GM08714 (cell line): ENCODE measurements around the gene CSHL1.

Source experiments
- H3K4me3 ChIP-seq: fragments of 200-500 bp; sonication (Bioruptor generic); 2 replicates; pipeline ENCODE4 v1.5.1; 2014; ENCODE audit warnings: mild to moderate bottlenecking, low read length, inconsistent platforms
- ZNF274 ChIP-seq: IDR thresholded peaks from 2 replicates; pipeline ENCODE4 v1.6.1; 2012; ENCODE audit warnings: mild to moderate bottlenecking, low read depth, low read length

CSHL1 gene

DNA sequence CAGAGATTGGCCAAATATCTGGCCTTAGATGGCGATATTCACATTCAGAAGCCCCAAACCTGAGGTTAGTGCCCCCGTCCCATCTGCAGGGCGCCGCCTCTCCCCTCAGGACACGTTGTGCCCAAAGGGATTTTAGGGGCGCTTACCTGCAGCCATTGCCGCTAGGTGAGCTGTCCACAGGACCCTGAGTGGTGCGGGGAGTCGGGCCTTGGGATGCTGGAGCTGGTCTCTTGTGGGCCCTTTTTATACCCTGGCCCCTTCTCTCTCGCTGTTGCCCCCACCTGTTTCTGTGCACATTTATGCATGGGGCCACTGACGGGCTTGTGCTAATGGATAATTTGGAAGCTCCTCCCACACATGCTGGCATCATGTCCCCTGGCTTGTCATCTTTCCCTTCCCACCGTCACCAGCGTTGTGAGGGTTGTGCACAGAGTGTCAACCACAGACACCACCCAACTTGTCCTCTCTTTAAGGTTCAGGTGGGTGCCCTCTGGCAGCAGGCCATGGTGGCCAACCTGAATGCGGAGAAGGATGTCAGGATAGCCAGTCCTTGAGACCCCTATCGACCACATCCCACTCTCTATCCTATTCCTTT lies at the start of gene CSHL1:
Gene CSHL1, minus strand, starts transcription at position 218 of the 595 bp plus-strand sequence. Its CDS starts 62 bp downstream, at position 156.
- no peak for TF ChIP-seq ZNF274
- H3K4me3 ChIP-seq, result no peak within 1 kb of the TSS

DNA sequence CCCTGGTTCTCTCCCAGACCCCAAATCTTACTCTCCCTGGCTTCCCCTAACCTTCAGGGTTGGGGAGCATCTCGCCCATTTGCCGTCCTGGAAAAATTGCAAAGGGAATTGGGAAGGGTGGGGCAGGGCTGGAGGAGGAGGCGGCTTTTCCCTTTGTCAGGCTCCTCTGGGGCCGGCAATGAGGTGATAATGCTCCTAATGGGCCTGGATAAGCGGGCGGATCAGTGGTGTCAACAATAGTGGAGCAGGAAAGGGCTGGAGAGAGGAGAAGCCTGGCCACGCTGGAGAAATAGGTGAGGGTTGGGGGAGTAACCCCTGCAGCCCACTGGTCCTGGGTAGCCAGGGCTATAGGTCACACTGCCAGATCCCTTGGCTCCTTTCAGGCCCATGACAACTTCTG lies 49.4 kb upstream of the CSHL1 start:
- TF ChIP-seq ZNF274, result no peak
- H3K4me3 ChIP-seq, result no peak overlapping the region

DNA sequence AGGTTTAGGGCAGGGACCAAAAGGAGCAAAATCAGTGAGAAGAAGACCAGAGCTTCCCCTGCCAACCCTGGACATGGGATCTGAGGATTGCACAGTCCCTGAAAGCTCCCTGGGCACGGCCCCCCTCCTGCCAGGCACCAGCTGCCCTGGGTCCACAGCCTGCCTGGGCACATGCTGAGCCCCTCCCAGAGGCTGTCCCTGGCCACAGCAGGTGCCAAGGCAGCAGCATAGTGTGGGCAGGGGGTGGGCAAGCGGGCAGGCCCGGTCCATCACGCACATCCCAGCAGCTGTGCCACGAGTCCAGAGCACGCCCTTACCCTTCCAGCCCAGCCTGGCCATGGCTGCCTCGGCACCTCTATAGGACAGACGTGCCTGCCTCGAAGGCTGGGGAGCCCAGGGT lies 48.9 kb upstream of the CSHL1 start:
- TF ChIP-seq ZNF274, result no peak
- H3K4me3 ChIP-seq, result no peak overlapping the region

DNA sequence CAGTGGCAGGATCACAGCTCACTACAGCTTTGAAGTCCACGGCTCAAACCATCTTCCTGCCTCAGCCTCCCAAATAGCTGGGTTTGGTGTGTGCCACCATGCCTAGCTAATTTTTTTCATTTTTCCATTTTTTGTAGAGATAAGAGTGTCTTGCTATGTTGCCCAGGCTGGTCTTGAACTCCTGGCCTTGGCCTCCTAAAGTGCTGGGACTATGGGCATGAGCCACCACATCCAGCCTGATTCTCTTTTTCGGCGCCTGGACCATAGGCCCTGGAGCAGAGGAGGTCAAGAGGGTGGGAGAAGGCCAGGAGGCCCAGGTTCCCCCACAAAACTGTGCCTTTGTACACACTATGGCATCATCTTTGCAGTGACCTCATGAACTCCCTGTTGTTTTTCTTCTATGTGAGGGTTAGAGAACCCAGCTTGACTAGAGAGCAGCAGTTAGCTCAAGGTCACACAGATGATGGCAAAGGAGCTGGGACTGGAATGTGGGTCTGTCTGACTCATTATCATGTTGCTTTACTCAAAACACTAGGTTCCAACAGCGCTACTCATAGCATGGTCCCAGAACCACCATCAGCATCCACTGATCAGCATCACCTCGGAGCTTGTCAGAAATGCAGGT lies 45.4 kb upstream of the CSHL1 start:
- H3K4me3 ChIP-seq, result no peak overlapping the region
- TF ChIP-seq ZNF274, result no peak

DNA sequence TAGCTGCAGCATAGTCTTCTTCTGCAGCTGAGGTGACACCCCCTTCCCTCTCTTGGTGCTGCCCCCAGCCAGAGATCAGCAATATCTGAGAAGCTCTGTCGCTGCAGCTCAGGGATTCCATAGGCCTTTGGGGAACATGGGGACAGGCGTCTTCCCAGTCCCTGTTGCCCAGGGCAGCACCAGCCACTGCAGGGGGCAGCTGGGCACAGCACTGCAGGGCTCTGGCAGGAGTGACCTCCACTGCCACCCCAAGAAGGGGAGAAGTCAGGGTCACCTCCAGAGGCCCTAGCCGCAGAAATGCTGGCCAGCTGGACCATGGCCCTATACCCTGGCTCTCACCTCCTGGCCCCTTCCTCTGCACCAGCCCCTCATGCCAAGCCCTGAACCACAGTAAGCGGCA lies 44.7 kb upstream of the CSHL1 start:
- no peak for TF ChIP-seq ZNF274
- no peak overlapping the region for H3K4me3 ChIP-seq

DNA sequence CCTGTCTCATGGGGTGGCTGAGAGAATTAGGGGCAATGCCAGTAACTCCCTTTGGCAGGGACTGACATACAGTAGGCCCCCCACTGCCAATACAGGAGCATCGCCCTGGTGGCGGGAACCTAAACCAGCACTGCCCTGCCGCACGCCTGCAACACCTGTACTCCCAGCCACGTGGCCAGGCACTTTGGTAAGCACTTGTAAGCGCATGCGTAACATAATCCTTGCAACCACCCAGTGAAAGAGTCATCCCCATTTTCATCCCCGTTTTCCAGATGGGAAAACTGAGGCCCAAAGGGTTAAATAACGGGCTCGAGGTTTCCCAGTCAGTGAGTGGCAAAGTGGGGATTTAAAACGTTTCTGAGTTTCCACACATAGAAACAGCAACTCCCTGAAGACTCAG lies 44.2 kb upstream of the CSHL1 start:
- no peak for TF ChIP-seq ZNF274
- H3K4me3 ChIP-seq, result no peak overlapping the region

DNA sequence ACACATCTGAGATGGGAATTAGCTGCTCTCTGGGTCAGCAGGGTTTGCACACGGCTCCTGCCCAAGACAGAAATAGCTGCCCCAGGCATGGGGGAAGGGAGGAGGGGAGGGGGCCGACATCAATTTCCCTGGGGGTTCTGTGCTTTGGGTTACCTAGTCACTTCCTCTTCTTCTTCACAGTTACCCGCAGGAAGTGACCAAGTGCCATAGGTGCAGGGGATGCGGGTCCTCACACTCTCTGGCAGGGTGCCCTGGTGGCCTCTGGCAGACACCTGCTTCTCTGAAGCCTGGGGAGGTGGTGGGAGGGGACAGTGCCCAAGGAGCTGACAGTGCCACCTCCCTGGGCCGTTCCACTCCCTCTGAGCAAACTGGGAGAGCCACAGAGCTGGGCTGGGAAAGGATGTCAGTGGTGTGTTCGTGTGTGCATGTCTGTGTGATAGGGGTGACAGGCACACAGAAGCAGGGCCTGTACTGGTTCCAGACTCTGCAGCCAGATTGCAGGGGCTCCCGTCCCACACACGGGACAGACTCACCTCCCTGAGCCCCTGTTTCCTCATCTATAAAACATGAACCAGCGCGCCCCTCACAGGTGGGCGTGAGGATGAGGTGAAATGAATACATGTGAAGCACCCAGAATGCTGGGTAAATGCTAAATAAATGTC lies 43.5 kb upstream of the CSHL1 start:
- no peak for TF ChIP-seq ZNF274
- no peak overlapping the region; the same call in 1 of the 2 replicates for H3K4me3 ChIP-seq

DNA sequence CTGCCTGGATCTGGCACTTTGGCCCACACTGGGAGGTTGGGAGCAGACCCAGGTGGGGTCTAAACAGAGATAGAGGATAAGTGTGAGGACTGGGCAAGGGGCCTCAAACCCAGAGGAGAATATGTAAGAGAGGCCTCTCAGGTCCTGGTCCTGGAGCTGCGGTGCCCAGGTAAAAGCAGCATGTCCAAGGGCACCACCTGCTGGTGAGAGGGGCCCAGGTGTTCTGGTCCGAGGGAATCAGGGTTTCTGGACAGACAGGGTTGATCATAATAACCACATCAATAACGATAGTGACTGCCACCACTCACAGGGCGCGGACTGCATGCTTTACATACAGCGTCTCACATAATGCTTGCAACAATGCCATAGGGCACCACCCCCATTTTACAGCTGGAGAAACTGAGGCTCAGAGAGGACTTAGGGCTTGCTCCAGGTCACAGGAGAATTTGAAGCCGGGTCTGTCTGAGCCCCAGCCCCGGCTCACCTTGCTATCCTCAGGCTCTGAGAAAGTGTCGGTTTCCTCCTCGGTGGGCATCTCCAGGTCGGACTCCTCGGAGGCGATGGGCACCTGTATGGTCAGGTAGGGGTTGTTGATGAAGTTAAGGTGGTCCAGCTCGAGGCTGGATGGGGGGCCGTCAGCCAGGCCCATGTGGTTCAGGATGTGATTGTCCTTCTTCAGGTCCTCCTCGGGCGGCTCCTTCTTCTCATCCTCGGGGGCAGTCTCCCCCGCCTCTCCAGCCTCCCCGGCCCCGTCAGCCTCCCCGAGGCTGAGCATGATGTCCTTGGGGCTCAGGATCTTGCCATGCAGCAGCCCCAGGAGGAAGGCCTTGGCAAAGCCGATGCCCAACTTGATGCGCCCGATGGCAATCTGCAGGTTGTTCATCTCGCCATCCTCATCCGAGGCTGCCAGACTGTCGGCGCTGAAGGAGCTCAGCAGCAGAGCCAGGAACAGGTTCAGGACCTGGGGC lies 40.2 kb upstream of the CSHL1 start:
- H3K4me3 ChIP-seq, result no peak overlapping the region
- no peak for TF ChIP-seq ZNF274

DNA sequence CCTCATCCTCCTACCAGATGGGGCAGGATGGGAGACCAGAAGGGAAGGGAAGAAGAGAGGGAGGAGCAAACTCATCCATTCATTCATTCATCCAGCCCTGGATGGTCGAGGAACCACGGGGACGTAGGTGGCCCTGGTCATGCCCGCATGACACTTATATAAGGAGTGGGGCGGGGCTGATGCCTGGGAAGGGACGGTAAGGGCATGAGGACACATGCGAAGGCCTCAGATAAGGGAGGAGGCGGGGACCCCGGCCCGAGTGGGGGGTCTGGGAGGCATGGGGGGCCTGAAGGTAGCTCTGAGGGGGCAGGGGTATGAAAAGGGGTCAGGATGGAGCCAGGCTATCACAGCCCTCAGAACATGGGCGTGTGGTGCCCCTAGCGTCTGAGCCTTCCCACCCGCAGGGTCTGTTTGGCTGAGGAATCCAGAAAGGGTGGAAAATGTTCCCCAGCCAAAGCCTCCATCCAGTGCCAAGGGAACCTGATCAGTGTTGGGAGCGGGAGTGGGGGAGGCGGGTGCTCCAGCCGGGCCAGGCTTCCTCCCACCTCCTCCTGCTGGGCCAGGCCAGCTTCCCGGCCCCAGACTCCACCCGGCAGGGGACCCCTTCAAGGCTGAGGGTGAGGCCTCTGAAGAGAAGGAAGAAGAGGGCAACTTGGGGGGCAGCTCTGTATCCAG lies 38.7 kb upstream of the CSHL1 start:
- TF ChIP-seq ZNF274, result no peak
- no peak overlapping the region for H3K4me3 ChIP-seq

DNA sequence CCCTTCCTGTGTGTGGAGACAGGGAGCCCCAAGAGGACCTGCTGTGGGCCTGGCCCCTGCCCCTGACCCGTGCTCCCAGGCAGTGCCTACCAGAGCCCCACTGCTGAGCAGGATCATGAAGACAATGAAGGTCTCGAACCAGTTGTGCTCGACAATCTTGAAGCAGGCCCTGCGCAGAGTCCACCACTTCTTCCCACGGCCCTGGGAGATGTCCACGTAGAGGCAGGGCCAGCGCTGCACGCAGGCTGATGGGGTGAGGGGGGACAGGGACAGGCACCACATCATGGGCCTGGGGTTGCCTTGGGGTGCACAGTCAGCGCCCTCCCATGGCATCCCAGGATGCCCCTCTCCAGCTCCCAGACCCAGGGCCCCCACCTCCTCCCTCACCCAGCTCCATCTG lies 37.5 kb upstream of the CSHL1 start:
- TF ChIP-seq ZNF274, result no peak
- H3K4me3 ChIP-seq, result no peak overlapping the region

DNA sequence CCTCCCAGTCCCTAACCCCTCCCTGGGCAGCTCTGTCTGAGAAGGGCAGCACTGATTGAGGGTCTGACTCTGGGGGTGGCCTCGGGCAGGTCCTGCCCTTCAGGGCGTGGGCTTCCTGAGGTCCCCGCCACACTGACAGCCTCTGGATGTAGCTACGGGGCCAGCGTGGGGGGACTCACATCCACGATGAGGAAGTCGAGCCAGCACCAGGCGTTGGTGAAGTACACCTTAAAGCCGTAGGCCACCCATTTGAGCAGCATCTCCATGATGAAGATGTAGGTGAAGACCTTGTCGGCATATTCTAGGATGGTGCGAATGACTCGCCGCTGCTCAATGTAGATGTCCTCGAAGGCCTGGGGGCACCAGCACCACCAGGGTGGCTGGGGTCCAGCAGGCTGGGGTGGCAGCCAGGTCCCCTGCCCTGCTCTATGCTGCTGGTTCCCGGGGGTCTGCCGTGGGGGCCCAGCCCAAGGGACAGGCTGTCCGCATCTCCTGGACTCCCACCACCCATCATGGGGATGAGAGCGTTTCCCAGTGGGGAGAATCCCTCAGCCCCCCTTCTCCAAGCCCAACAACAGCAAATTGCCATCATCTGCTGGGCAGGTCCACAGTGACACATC lies 36.8 kb upstream of the CSHL1 start:
- no peak for TF ChIP-seq ZNF274
- H3K4me3 ChIP-seq, result no peak overlapping the region

DNA sequence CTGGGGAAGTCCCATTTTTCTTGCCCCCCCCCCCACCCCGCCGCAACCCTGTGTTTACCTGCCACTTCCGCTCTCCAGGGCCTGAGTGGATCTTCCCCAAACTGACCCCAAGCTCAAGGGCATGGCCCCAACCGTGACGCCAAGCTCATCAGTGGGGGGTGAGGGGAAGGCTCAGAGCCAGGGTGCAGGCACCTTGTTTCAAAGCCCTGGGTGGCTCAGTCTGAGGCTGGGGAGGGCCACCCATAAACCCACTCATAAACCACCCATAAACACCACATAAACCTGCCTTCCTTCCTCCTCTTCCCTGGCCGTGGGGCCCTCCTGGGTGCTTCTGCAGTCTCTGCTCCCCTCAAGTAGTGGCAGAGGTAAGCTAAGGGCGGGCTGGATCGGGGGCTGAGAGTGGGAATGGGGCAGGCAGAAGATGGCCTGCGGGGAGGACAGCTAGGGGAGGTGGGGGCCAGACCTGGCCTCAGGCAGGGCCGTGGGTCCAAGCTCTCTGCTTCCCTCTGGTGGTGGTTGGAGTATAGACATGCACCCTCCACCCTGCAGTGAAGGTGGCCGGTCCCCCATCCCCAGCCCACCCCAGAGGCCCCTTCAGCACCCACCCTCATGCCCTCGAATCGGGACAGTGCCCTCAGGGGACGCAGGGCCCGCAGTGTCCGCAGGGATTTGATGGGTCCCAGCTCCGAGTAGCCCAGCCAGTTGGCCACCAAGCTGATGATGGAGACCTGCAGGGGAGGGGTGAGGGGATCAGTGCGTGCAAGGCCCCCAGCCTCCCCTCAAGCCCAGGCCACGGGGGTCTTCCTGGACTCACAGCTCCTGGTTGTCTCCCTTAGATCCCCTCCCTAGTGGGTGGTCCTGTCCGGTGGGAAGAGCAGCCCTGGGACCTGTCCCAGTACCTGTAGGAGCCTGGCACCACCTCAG lies 35.6 kb upstream of the CSHL1 start:
- H3K4me3 ChIP-seq, result peak overlapping the region; percentile 10; the same call in 1 of the 2 replicates
- TF ChIP-seq ZNF274, result no peak
